Liver (tissue), 9 donors: ENCODE data around the gene RPS6KA1. TPM values are rescaled to one million over a fixed set of nuclear protein-coding genes. Genes with fewer than 3 reads are reported as not detected.
A peak's percentile ranks its signal among the peaks of the same experiment; 100 is the strongest.

Source experiments
- DNase-seq: peaks from one replicate; pipeline ENCODE4 v3.0.0-alpha.2; 2017; ENCODE audit warnings: low spot score
- H3K27ac ChIP-seq, 2 donors: one replicate each; pipeline ENCODE4 v1.7.0; 2013; ENCODE audit warnings: inconsistent platforms in 2 of 2, low read length in 2 of 2, control low read depth in 1 of 2, low read depth in 1 of 2, mild to moderate bottlenecking in 1 of 2
- H3K27me3 ChIP-seq, 4 donors: one replicate each; pipeline versions ENCODE4 v1.6.1 to v1.7.0; 2013; ENCODE audit warnings: low read length in 3 of 4, inconsistent platforms in 1 of 4, mild to moderate bottlenecking in 1 of 4, moderate library complexity in 1 of 4; ENCODE audit not compliant: control insufficient read depth in 4 of 4, insufficient read depth in 4 of 4
- H3K36me3 ChIP-seq, 4 donors: one replicate each; pipeline versions ENCODE4 v1.6.1 to v1.7.0; 2013; ENCODE audit warnings: low read length in 3 of 4, mild to moderate bottlenecking in 3 of 4, low read depth in 1 of 4, moderate library complexity in 1 of 4; ENCODE audit not compliant: control insufficient read depth in 4 of 4, insufficient read depth in 3 of 4
- H3K4me1 ChIP-seq, 4 donors: one replicate each; pipeline versions ENCODE4 v1.6.1 to v1.7.0; 2013; ENCODE audit warnings: low read length in 3 of 4, mild to moderate bottlenecking in 3 of 4, moderate library complexity in 1 of 4; ENCODE audit not compliant: control insufficient read depth in 4 of 4, insufficient read depth in 4 of 4
- H3K4me3 ChIP-seq, 3 donors: one replicate each; pipeline versions ENCODE4 v1.6.1 to v1.7.0; 2013; ENCODE audit warnings: low read length in 3 of 3, control low read depth in 1 of 3, low read depth in 1 of 3, mild to moderate bottlenecking in 1 of 3
- H3K9ac ChIP-seq, 2 donors: one replicate each; pipeline ENCODE4 v1.7.0; 2013; ENCODE audit warnings: low read length in 2 of 2, mild to moderate bottlenecking in 2 of 2, moderate library complexity in 2 of 2, control low read depth in 1 of 2, low read depth in 1 of 2
- H3K9me3 ChIP-seq, 4 donors: one replicate each; pipeline versions ENCODE4 v1.6.1 to v1.7.0; 2013; ENCODE audit warnings: low read length in 3 of 4; ENCODE audit not compliant: control insufficient read depth in 4 of 4
- ATF3 ChIP-seq: IDR thresholded peaks from 2 replicates; pipeline ENCODE4 v1.6.1; 2016; ENCODE audit warnings: antibody characterized with exemption
- CTCF ChIP-seq: fragments of 150-350 bp; IDR thresholded peaks from 2 replicates; pipeline ENCODE4 v1.5.1; 2017; ENCODE audit warnings: improper control_type of control experiment, low read depth, low read length; ENCODE audit not compliant: missing input control
- EGR1 ChIP-seq, 2 donors: IDR thresholded peaks; 2 replicates each; pipeline ENCODE4 v1.6.1; 2016 to 2018; ENCODE audit warnings: antibody characterized with exemption in 2 of 2, low read depth in 2 of 2
- FOXA1 ChIP-seq: IDR thresholded peaks from 2 replicates; pipeline ENCODE4 v1.6.1; 2016; ENCODE audit warnings: antibody characterized with exemption
- FOXA2 ChIP-seq: IDR thresholded peaks from 2 replicates; pipeline ENCODE4 v1.6.1; 2016; ENCODE audit warnings: antibody characterized with exemption
- GABPA ChIP-seq, 2 donors: IDR thresholded peaks in 1 of 2; conservative IDR thresholded peaks in 1 of 2; 2 replicates each; pipeline ENCODE4 v1.6.1; 2016; ENCODE audit warnings: antibody characterized with exemption in 2 of 2, mild to moderate bottlenecking in 1 of 2, moderate library complexity in 1 of 2
- HNF4A ChIP-seq, 2 donors: conservative IDR thresholded peaks; 2 replicates each; pipeline ENCODE4 v1.6.1; 2016; ENCODE audit warnings: antibody characterized with exemption in 2 of 2, mild to moderate bottlenecking in 2 of 2
- HNF4G ChIP-seq: IDR thresholded peaks from 2 replicates; pipeline ENCODE4 v1.6.1; 2016; ENCODE audit warnings: antibody characterized with exemption
- JUND ChIP-seq, 2 donors: IDR thresholded peaks; 2 replicates each; pipeline ENCODE4 v1.6.1; 2016; ENCODE audit warnings: antibody characterized with exemption in 2 of 2
- MAX ChIP-seq: IDR thresholded peaks from 2 replicates; pipeline ENCODE4 v1.6.1; 2016; ENCODE audit warnings: antibody characterized with exemption
- NR2F2 ChIP-seq: IDR thresholded peaks from 2 replicates; pipeline ENCODE4 v1.6.1; 2016; ENCODE audit warnings: antibody characterized with exemption
- RAD21 ChIP-seq, 2 donors: IDR thresholded peaks; 2 replicates each; pipeline ENCODE4 v1.6.1; 2016; ENCODE audit warnings: antibody characterized with exemption in 2 of 2, mild to moderate bottlenecking in 2 of 2
- RXRA ChIP-seq, 2 donors: IDR thresholded peaks; 2 replicates each; pipeline ENCODE4 v1.6.1; 2017 to 2018; ENCODE audit warnings: antibody characterized with exemption in 2 of 2, mild to moderate bottlenecking in 1 of 2
- TAF1 ChIP-seq: conservative IDR thresholded peaks from 2 replicates; pipeline ENCODE4 v1.6.1; 2016; ENCODE audit warnings: antibody characterized with exemption, mild to moderate bottlenecking
- YY1 ChIP-seq: IDR thresholded peaks from 2 replicates; pipeline ENCODE4 v1.6.1; 2016; ENCODE audit warnings: antibody characterized with exemption, mild to moderate bottlenecking
- WGBS: extraction: QIAGEN DNeasy Blood & Tissue Kit; methylation state at CpG from one replicate; pipeline ENCODE4 v1.1.7; 2013; 5-methylcytosine and 5-hydroxymethylcytosine counted together
- polyA plus RNA-seq, 2 donors: library from polyadenylated mRNA; stranded (reverse) in 1 of 2; unstranded in 1 of 2; fragments of 200-250 nt in 1 of 2; fragments of >200 nt in 1 of 2; fragmentation: Nextera tagmentation in 1 of 2; extraction: Ambion mirVana in 1 of 2; gene quantifications; one replicate each; pipeline versions ENCODE4 v1.2.1 to v1.2.3, GENCODE V29; 2013 to 2015
- total RNA-seq, 2 donors: library from RNA; depleted of rRNA; stranded (reverse); fragments of >200 nt; gene quantifications; one replicate each; pipeline ENCODE4 v1.2.3, GENCODE V29; 2014
- TF ChIP-seq, protein P1 (sequence below): IDR thresholded peaks from 2 replicates; pipeline ENCODE4 v1.6.1; 2016; ENCODE audit warnings: antibody characterized with exemption
- TF ChIP-seq, protein P2 (sequence below): IDR thresholded peaks from 2 replicates; pipeline ENCODE4 v1.6.1; 2016; ENCODE audit warnings: antibody characterized with exemption, mild to moderate bottlenecking
- donor health status: healthy.
- donor health status: healthy.
- donor health status: healthy.
- donor health status: healthy.
- donor health status: healthy.

Gene RPS6KA1
- total and polyA plus RNA-seq, 4 donors, result 4.0 to 26.8 (median 7.4) TPM

DNA sequence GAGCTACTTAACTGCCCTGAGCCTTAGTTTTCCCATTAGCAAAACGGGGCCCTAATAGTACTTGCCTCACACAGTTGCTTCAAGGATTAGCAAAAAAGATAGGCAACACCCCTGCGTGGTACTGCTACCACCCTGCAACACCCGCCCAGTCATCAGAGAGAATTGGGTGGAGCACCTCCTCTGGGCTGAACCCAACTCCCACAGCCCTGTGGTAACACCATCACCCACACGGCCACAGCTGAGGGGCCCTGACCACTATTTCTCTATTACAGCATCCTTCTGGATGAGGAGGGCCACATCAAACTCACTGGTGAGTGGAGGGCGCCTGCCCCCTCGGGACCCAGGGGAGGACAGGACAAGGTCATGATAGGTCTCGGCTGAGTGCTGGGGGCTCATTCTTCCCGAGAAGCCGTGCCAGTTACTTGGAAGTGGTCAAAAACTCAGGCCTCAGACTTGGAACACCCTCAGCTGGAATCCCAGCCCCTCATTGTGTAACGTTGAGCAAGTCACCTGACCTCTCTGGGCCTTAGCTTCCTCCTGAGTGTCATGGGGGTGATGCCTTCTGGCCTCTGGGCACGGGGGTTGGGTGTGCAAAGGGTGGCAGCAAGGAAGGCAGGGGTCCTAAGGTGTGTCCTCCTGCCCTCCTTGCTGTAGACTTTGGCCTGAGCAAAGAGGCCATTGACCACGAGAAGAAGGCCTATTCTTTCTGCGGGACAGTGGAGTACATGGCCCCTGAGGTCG lies 24.6 kb downstream of the RPS6KA1 start:
- H3K4me3 ChIP-seq, result no peak overlapping the region
- H3K9me3 ChIP-seq, result no peaks in the 10 kb centered on the region
- no peaks in the 10 kb centered on the region for H3K4me1 ChIP-seq
- peaks cover 2 to 9% (median 3%) of the 10 kb centered on the region in 4 donors for H3K36me3 ChIP-seq
- peak; percentile 63 for DNase-seq
- WGBS, result 87% methylated on average over 14 of the region's 14 CpGs
- H3K27ac ChIP-seq, result no peak overlapping the region
- H3K27me3 ChIP-seq, result no peaks in the 10 kb centered on the region
- no peak for TF ChIP-seq RXRA (IDR thresholded peaks at IDR 0.05)
- no peak for TF ChIP-seq HNF4G
- TF ChIP-seq FOXA2, result no peak
- TF ChIP-seq FOXA1, result no peak
- TF ChIP-seq, protein P1, sequence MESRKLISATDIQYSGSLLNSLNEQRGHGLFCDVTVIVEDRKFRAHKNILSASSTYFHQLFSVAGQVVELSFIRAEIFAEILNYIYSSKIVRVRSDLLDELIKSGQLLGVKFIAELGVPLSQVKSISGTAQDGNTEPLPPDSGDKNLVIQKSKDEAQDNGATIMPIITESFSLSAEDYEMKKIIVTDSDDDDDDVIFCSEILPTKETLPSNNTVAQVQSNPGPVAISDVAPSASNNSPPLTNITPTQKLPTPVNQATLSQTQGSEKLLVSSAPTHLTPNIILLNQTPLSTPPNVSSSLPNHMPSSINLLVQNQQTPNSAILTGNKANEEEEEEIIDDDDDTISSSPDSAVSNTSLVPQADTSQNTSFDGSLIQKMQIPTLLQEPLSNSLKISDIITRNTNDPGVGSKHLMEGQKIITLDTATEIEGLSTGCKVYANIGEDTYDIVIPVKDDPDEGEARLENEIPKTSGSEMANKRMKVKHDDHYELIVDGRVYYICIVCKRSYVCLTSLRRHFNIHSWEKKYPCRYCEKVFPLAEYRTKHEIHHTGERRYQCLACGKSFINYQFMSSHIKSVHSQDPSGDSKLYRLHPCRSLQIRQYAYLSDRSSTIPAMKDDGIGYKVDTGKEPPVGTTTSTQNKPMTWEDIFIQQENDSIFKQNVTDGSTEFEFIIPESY, result no peak
- TF ChIP-seq HNF4A (conservative IDR thresholded peaks at IDR 0.05), result no peak
- no peak for TF ChIP-seq JUND (IDR thresholded peaks at IDR 0.05)
- TF ChIP-seq MAX, result no peak
- no peak for TF ChIP-seq EGR1 (IDR thresholded peaks at IDR 0.05; ENCODE audit: low read depth in 2 of 2)
- no peak for TF ChIP-seq TAF1
- TF ChIP-seq ATF3, result no peak
- no peak for TF ChIP-seq YY1
- no peak for TF ChIP-seq CTCF
- no peak for TF ChIP-seq GABPA (IDR thresholded peaks at IDR 0.05 in 1 of 2, conservative IDR thresholded peaks at IDR 0.05 in 1 of 2)
- H3K9ac ChIP-seq, result no peak overlapping the region

GRCh38 chr1:26554781-26555180 lies 25.2 kb downstream of the RPS6KA1 start:
- Histone ChIP-seq H3K36me3 (peaks cover 2 to 9% (median 3%) of the 10 kb centered on the region in 4 donors), H3K9ac (no peak overlapping the region), H3K27ac (no peak overlapping the region), H3K9me3 (no peaks in the 10 kb centered on the region), H3K4me3 (no peak overlapping the region), H3K27me3 (no peaks in the 10 kb centered on the region), H3K4me1 (no peaks in the 10 kb centered on the region)
- WGBS, result 96% methylated on average over 10 of the region's 10 CpGs
- no peak for TF ChIP-seq FOXA2
- TF ChIP-seq GABPA (IDR thresholded peaks at IDR 0.05 in 1 of 2, conservative IDR thresholded peaks at IDR 0.05 in 1 of 2), result no peak
- no peak for TF ChIP-seq NR2F2
- TF ChIP-seq HNF4A (conservative IDR thresholded peaks at IDR 0.05), result no peak
- TF ChIP-seq EGR1 (IDR thresholded peaks at IDR 0.05; ENCODE audit: low read depth in 2 of 2), result no peak
- TF ChIP-seq, protein P2, sequence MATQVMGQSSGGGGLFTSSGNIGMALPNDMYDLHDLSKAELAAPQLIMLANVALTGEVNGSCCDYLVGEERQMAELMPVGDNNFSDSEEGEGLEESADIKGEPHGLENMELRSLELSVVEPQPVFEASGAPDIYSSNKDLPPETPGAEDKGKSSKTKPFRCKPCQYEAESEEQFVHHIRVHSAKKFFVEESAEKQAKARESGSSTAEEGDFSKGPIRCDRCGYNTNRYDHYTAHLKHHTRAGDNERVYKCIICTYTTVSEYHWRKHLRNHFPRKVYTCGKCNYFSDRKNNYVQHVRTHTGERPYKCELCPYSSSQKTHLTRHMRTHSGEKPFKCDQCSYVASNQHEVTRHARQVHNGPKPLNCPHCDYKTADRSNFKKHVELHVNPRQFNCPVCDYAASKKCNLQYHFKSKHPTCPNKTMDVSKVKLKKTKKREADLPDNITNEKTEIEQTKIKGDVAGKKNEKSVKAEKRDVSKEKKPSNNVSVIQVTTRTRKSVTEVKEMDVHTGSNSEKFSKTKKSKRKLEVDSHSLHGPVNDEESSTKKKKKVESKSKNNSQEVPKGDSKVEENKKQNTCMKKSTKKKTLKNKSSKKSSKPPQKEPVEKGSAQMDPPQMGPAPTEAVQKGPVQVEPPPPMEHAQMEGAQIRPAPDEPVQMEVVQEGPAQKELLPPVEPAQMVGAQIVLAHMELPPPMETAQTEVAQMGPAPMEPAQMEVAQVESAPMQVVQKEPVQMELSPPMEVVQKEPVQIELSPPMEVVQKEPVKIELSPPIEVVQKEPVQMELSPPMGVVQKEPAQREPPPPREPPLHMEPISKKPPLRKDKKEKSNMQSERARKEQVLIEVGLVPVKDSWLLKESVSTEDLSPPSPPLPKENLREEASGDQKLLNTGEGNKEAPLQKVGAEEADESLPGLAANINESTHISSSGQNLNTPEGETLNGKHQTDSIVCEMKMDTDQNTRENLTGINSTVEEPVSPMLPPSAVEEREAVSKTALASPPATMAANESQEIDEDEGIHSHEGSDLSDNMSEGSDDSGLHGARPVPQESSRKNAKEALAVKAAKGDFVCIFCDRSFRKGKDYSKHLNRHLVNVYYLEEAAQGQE, result no peak
- TF ChIP-seq HNF4G, result no peak
- TF ChIP-seq RAD21 (IDR thresholded peaks at IDR 0.05), result no peak
- no peak for TF ChIP-seq ATF3
- no peak for TF ChIP-seq TAF1
- DNase-seq, result no peak
